WERI-Rb-1 (cell line): ENCODE data around the gene PTPRN2.

ENCODE experiments used
- DNase-seq: peaks from one replicate; pipeline ENCODE4 v3.0.0-alpha.2; 2020
- H3K27ac ChIP-seq: fragments of 250-450 bp; sonication (Bioruptor Pico); 2 replicates; pipeline ENCODE4 v1.5.1; 2020; ENCODE audit warnings: mild to moderate bottlenecking, moderate library complexity
- H3K27me3 ChIP-seq: fragments of 250-450 bp; sonication (Bioruptor Pico); 2 replicates; pipeline ENCODE4 v1.5.1; 2021; ENCODE audit warnings: mild to moderate bottlenecking, low read depth, moderate library complexity; ENCODE audit not compliant: insufficient read depth, severe bottlenecking
- H3K36me3 ChIP-seq: fragments of 250-450 bp; sonication (Bioruptor Pico); 2 replicates; pipeline ENCODE4 v1.5.1; 2020; ENCODE audit warnings: mild to moderate bottlenecking, moderate library complexity
- H3K4me3 ChIP-seq: 2 replicates; pipeline ENCODE4 v1.5.1; 2011; ENCODE audit warnings: low read depth, mild to moderate bottlenecking, control low read depth, low read length
- H3K9me3 ChIP-seq: fragments of 250-450 bp; sonication (Bioruptor Pico); 2 replicates; pipeline ENCODE4 v1.5.1; 2021; ENCODE audit warnings: mild to moderate bottlenecking, moderate library complexity; ENCODE audit not compliant: severe bottlenecking
- CTCF ChIP-seq: IDR thresholded peaks from 2 replicates; pipeline ENCODE4 v1.5.1; 2011; ENCODE audit warnings: low read depth, mild to moderate bottlenecking, control low read depth, inconsistent platforms, low read length

The PTPRN2 gene

DNA sequence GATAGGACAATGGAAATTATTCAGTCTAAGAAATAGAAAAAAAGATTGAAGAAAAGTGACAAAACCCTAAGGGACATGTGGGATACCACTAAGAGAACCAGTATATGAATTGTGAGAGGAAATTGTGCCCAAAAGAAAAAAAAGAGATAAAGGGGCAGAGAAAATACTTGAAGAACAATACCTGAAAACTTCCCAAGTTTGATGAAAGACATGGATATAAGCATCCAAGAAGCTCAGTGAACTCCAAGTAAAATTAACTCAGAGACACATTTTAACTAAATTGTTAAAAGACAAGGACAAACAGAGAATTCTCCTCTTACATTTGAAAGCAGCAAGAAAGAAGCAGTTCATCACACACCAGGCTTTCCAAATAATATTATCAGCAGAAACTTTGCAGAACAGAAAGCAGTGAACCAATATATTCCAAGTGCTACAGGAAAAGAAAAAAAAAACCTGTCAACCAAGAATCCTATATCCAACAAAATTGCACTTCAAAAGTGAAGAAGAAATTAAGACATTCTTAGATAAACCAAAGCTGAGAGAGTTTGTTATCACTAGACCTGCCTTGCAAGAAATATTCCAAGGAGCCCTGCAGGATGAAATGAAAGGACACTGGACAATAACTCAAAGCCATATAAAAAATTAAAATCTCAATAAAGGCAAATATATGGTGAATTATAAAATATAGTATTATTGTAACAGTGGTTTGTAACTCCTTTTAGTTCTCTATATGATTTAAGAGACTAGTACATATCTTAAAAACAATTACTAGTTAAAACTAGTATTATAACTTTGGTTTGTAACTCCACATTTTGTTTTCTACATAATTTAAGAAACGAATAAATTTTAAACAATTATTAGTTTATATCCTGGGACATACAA, 470.0 kb downstream of the PTPRN2 start:
- no peak overlapping the region for H3K4me3 ChIP-seq
- TF ChIP-seq CTCF = no peak
- no peak for DNase-seq
- no peaks in the 10 kb centered on the region for H3K9me3 ChIP-seq
- H3K27me3 ChIP-seq = no peaks in the 10 kb centered on the region
- H3K27ac ChIP-seq = no peak overlapping the region
- H3K36me3 ChIP-seq = no peaks in the 10 kb centered on the region

DNA sequence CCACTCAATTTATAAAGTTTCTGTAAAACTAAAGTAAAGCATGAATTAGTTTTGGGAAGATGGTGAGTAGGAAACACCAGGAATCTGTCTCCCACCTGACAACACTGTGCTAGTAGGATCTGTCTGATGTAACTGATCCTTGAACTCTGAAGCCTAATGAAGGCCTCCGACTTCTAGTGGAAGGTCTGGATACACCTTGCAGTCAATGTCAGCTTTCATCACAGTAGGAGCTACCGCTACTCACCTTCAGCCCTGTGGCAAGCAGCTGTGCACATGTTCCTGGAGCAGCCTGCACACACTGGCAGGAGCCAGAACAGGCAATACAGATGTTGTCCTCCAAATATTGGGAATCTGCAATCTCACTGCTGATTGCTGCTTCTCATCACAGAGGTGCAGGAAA, 471.4 kb downstream of the PTPRN2 start:
- TF ChIP-seq CTCF = no peak

GRCh38 chr7:158114056-158114850, 473.4 kb downstream of the PTPRN2 start:
- DNase-seq = no peak
- Histone ChIP-seq H3K9me3 (no peaks in the 10 kb centered on the region), H3K27me3 (no peaks in the 10 kb centered on the region), H3K27ac (no peak overlapping the region), H3K36me3 (no peaks in the 10 kb centered on the region), H3K4me3 (no peak overlapping the region)
- TF ChIP-seq CTCF = no peak

More for the DNA sequence above, 471.4 kb downstream of the PTPRN2 start:
- Histone ChIP-seq H3K9me3 (no peaks in the 10 kb centered on the region), H3K27ac (no peak overlapping the region), H3K4me3 (no peak overlapping the region), H3K27me3 (no peaks in the 10 kb centered on the region), H3K36me3 (no peaks in the 10 kb centered on the region)
- DNase-seq = no peak

- TF ChIP-seq CTCF = no peak
- H3K27me3 ChIP-seq = no peaks in the 10 kb centered on the region
- H3K36me3 ChIP-seq = no peaks in the 10 kb centered on the region
- no peak overlapping the region for H3K4me3 ChIP-seq
- no peak overlapping the region for H3K27ac ChIP-seq
- H3K9me3 ChIP-seq = no peaks in the 10 kb centered on the region
- no peak for DNase-seq
These were observed 474.1 kb downstream of the PTPRN2 start for GRCh38 chr7:158113321-158114025.

GRCh38 chr7:158112571-158113320, 474.9 kb downstream of the PTPRN2 start:
- Histone ChIP-seq H3K36me3 (no peaks in the 10 kb centered on the region), H3K4me3 (no peak overlapping the region), H3K27ac (no peak overlapping the region), H3K27me3 (no peaks in the 10 kb centered on the region), H3K9me3 (no peaks in the 10 kb centered on the region)
- no peak for DNase-seq
- no peak for TF ChIP-seq CTCF
